ENCODE measurements around the gene CZIB.

CZIB gene

GRCh38 chr1:53219711-53220110 lies 723 bp downstream of the CZIB start:
- TF ChIP-seq NFRKB (IDR thresholded peaks at IDR 0.05), result no peak
- ChIA-PET CTCF (no interaction called here), POLR2A (interaction anchor here (1.8 kb wide), 1 partner anchor 18 kb away, joined by 9 read pairs; the partner anchor contains the start of gene MAGOH)
- DNase-seq (ENCODE audit: extremely low spot score), result no peak

- POLR2A ChIA-PET, result interaction anchor here (1.5 kb wide), 1 partner anchor 16 kb away, joined by 4 read pairs; no protein-coding TSS in a partner anchor
- no peak for TF ChIP-seq ZNF384 (IDR thresholded peaks at IDR 0.05)
- no peak for TF ChIP-seq FOXA1 (IDR thresholded peaks at IDR 0.05)
- no peak for TF ChIP-seq TARDBP (IDR thresholded peaks at IDR 0.05)
- no peak for TF ChIP-seq SUZ12 (IDR thresholded peaks at IDR 0.05)
- TF ChIP-seq HDGF (IDR thresholded peaks at IDR 0.05; ENCODE audit: borderline replicate concordance), result no peak
- TF ChIP-seq BHLHE40 (IDR thresholded peaks at IDR 0.05; ENCODE audit: borderline replicate concordance), result no peak
- TF ChIP-seq ELF4 (IDR thresholded peaks at IDR 0.05), result no peak
- no peak for TF ChIP-seq FOXM1 (IDR thresholded peaks at IDR 0.05; ENCODE audit: borderline replicate concordance)
- no peak for TF ChIP-seq FOXK2 (IDR thresholded peaks at IDR 0.05)
- no peak for TF ChIP-seq L3MBTL2 (conservative IDR thresholded peaks at IDR 0.05)
- no peak for TF ChIP-seq SP1 (IDR thresholded peaks at IDR 0.05)
- TF ChIP-seq LEF1 (IDR thresholded peaks at IDR 0.05; ENCODE audit: borderline replicate concordance), result no peak
- CTCF ChIA-PET, result no interaction called here
- no peak for DNase-seq (ENCODE audit: extremely low spot score)
Measured at GRCh38 chr1:53218201-53218600, 2.2 kb downstream of the CZIB start.

- DNase-seq (ENCODE audit: extremely low spot score), result no peak
- no peak for TF ChIP-seq BHLHE40 (IDR thresholded peaks at IDR 0.05; ENCODE audit: borderline replicate concordance)
- no peak for TF ChIP-seq CTBP1 (IDR thresholded peaks at IDR 0.05; ENCODE audit: borderline replicate concordance)
- no peak for TF ChIP-seq FOXK2 (IDR thresholded peaks at IDR 0.05)
- TF ChIP-seq PKNOX1 (IDR thresholded peaks at IDR 0.05), result no peak
- TF ChIP-seq HDGF (IDR thresholded peaks at IDR 0.05; ENCODE audit: borderline replicate concordance), result no peak
- no peak for TF ChIP-seq NFRKB (IDR thresholded peaks at IDR 0.05)
- no peak for TF ChIP-seq FOXM1 (IDR thresholded peaks at IDR 0.05; ENCODE audit: borderline replicate concordance)
- no peak for TF ChIP-seq TARDBP (IDR thresholded peaks at IDR 0.05)
- TF ChIP-seq FOXA1 (IDR thresholded peaks at IDR 0.05), result no peak
- no peak for TF ChIP-seq SP1 (IDR thresholded peaks at IDR 0.05)
- no peak for TF ChIP-seq SUZ12 (IDR thresholded peaks at IDR 0.05)
- CTCF ChIA-PET, result interaction anchor here (0.6 kb wide), 1 partner anchor 11 kb away, joined by 4 read pairs; no protein-coding TSS in a partner anchor
- POLR2A ChIA-PET, result interaction anchor here (1.0 to 1.8 kb wide), 2 partner anchors 11 to 13 kb away, joined by 3 to 5 read pairs; no protein-coding TSS in a partner anchor
Measured at GRCh38 chr1:53214376-53214940, 6.0 kb downstream of the CZIB start.

- CTCF ChIA-PET, result no interaction called here
- POLR2A ChIA-PET, result no interaction called here
- DNase-seq (ENCODE audit: extremely low spot score), result no peak
- TF ChIP-seq TARDBP (IDR thresholded peaks at IDR 0.05), result no peak
Measured at GRCh38 chr1:53210954-53211353, 9.5 kb downstream of the CZIB start.

GRCh38 chr1:53210352-53210751 lies 10.1 kb downstream of the CZIB start:
- CTCF ChIA-PET, result no interaction called here
- POLR2A ChIA-PET, result no interaction called here
- DNase-seq (ENCODE audit: extremely low spot score), result no peak
- TF ChIP-seq NFRKB (IDR thresholded peaks at IDR 0.05) (no peak), PKNOX1 (IDR thresholded peaks at IDR 0.05) (no peak), ZNF384 (IDR thresholded peaks at IDR 0.05) (no peak), TARDBP (IDR thresholded peaks at IDR 0.05) (no peak), FOXM1 (IDR thresholded peaks at IDR 0.05; ENCODE audit: borderline replicate concordance) (no peak), L3MBTL2 (conservative IDR thresholded peaks at IDR 0.05) (no peak), FOXA1 (IDR thresholded peaks at IDR 0.05) (no peak), BHLHE40 (IDR thresholded peaks at IDR 0.05; ENCODE audit: borderline replicate concordance) (no peak)

- ChIA-PET POLR2A (no interaction called here), CTCF (no interaction called here)
Measured at GRCh38 chr1:53207726-53208125, 12.7 kb downstream of the CZIB start.

More at GRCh38 chr1:53207726-53208125, 12.7 kb downstream of the CZIB start:
- TF ChIP-seq FOXA1 (IDR thresholded peaks at IDR 0.05) (no peak), L3MBTL2 (conservative IDR thresholded peaks at IDR 0.05) (no peak), ZNF384 (IDR thresholded peaks at IDR 0.05) (no peak), HDGF (IDR thresholded peaks at IDR 0.05; ENCODE audit: borderline replicate concordance) (no peak), ARNT (IDR thresholded peaks at IDR 0.05) (no peak), CTBP1 (IDR thresholded peaks at IDR 0.05; ENCODE audit: borderline replicate concordance) (no peak), FOXK2 (IDR thresholded peaks at IDR 0.05) (no peak), PKNOX1 (IDR thresholded peaks at IDR 0.05) (no peak), ELF4 (IDR thresholded peaks at IDR 0.05) (no peak), SP1 (IDR thresholded peaks at IDR 0.05) (no peak), BHLHE40 (IDR thresholded peaks at IDR 0.05; ENCODE audit: borderline replicate concordance) (no peak), LEF1 (IDR thresholded peaks at IDR 0.05; ENCODE audit: borderline replicate concordance) (no peak)
- DNase-seq (ENCODE audit: extremely low spot score), result no peak

Data from HEK293T (cell line).